ENCODE results near the gene CHCHD3.
"Not testable (repeated sequence)": the region's sequence is repeated elsewhere in the genome, so short reads cannot be mapped to it uniquely, and the experiment has no call there.

CHCHD3 gene

GRCh38 chr7:132943645-132944044 lies 138.2 kb downstream of the CHCHD3 start:
- no peak for DNase-seq

DNA sequence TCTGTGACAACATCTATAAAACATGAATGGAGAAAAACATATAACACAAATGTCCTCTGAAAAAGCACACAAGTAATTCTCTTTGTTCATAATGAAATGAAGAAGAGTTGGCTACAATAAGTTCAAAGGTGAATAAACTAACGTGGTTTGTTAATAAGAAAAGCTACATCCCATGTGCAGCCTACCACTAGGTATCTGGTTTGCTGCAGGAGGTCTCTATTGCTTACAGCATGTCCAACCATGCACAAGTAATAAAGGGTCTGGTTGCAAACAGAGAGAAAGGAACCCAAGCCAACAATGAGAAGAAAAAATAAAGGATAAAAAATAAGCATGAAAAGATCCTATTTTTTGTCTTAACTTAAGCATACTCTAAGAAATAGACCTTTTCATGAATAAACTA lies 139.2 kb downstream of the CHCHD3 start:
- DNase-seq: no peak

DNA sequence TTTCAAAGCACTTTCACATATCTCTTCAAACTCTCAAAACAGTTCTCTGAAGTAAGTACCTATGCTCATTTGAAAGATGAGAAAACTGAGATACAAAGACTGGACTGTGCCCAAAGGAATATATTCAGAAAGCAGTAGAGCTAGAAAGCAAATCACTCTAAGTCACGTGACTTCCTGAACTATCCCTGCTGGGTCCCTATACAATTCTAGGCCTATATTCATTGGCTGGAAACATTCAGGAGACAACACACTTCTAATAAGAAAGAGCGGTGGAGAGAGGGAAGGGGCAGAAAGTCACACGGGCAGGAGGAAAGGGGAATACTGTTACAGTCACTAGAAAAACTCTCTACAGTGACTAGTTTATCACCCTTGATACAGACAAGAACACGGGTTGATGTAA lies 140.0 kb downstream of the CHCHD3 start:
- no peak for DNase-seq

DNA sequence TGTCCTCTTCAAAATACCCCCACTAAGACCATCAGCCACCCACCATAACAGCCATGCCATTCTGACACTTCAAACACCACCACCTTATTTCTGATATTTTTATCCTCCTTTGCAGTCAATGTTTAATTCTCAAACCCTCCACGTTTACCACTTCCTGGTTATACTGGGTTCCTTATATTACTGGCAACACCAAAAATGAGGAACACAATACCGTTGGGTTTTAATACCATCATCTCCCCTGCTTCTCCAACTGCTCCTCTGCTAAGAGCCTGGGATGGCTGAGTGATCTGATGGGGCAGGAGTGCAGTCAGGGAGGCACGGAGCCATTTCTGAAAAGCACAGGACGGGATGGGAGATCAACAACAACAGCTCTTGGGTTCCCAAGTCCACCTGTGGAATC lies 140.5 kb downstream of the CHCHD3 start:
- no peak for DNase-seq

DNA sequence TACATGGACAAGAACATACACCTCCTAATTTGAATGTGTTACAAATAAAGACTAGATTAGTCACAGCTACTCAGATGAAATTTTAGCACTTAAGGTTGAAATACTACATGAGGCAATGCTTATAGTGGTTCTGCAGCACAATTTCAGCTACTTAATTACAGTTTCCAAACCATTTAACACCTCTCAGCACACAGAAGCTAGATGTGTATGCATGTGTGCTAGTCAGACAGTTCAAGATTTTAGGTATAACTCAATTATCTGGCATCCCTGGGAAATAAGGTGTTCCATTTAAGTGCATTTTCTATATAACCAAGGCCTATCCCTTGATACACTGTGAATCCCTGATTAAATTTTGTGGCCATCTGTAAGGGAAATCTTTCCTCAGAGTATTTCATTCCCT lies 141.8 kb downstream of the CHCHD3 start:
- DNase-seq: no peak

GRCh38 chr7:132939495-132939894 lies 142.4 kb downstream of the CHCHD3 start:
- DNase-seq: no peak

GRCh38 chr7:132937286-132937685 lies 144.6 kb downstream of the CHCHD3 start:
- no peak for DNase-seq

- DNase-seq: no peak
Observed at GRCh38 chr7:132935608-132936007, 146.3 kb downstream of the CHCHD3 start.

- DNase-seq: no peak
Observed at GRCh38 chr7:132934017-132934416, 147.9 kb downstream of the CHCHD3 start.

DNA sequence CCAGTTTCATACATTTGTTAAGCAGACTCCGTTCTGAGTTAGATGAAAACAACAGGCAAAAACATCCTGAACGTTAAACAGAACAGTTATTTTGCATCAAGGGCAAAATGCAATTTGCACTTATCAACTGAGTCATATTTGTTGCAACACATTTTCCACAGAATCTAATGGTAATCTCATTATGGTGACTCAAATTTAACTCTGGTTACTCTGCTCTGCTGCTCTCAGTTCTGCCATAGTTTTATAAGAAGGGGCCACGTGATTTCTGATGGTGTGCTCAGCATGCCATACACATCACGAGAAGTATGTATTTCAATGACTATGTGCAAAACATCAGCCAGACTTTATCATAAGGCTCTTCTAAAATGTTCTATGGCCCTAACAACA lies 148.8 kb downstream of the CHCHD3 start:
- DNase-seq: no peak

- DNase-seq: no peak
Observed at GRCh38 chr7:132932296-132933071, 149.4 kb downstream of the CHCHD3 start.

DNA sequence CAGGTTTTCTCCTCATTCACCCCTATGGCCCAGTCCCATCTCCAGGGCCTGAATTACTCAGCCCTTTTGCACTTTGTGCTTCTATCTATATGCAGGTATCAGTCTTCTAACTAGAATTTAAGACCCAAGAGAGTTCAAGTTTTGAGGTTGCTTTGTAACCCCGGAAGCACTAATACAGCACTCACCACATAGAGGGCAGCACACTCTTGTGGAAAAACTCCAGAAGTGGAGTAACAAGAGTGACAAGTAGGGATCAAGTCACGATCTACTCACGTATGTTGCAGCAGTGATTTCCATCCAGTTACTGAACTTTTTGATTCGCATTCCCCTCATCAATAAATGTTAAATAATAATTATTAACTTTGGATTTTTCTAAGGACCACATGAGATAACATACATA lies 151.0 kb downstream of the CHCHD3 start:
- no peak for DNase-seq

DNA sequence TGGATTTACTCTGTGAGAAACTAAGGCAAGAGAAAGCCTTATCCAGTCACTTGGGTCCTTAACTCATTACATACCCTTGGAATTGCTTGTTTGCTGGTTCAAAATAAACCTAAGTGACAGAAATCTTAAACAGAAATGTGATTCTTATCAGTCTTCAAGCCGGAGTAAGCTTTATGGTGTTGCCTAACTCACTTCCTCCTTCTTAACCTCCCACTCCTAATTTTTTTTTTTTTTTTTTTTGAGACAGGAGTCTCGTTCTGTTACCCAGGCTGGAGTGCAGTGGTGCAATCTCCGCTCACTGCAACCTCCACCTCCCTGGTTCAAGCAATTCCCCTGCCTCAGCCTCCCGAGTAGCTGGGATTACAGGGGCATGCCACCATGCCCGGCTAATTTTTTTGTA lies 151.9 kb downstream of the CHCHD3 start:
- not testable (repeated sequence) for DNase-seq

GRCh38 chr7:132919771-132920170 lies 162.1 kb downstream of the CHCHD3 start:
- DNase-seq: no peak

DNA sequence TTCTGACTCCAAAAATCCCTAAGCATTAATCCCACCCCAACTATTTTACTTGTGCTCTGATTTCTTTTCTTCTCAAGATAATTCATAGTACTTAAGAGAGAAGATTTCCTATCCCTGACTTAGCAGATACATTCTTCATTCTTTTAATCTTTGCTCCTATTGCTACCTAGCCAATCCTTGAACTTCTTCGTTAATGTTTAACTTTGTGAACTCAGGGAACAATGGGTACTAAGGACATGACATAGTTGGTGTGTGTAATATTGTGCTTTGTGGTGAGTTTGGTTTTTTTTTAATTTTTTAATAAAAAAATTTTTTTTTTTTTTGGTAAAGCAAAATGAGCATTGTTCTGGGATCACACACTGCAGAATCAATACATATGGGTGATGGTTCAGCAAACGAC lies 166.2 kb downstream of the CHCHD3 start:
- DNase-seq: no peak

- DNase-seq: no peak
Observed at GRCh38 chr7:132910657-132911056, 171.2 kb downstream of the CHCHD3 start.

GRCh38 chr7:132907380-132907940 lies 174.4 kb downstream of the CHCHD3 start:
- DNase-seq: no peak

DNA sequence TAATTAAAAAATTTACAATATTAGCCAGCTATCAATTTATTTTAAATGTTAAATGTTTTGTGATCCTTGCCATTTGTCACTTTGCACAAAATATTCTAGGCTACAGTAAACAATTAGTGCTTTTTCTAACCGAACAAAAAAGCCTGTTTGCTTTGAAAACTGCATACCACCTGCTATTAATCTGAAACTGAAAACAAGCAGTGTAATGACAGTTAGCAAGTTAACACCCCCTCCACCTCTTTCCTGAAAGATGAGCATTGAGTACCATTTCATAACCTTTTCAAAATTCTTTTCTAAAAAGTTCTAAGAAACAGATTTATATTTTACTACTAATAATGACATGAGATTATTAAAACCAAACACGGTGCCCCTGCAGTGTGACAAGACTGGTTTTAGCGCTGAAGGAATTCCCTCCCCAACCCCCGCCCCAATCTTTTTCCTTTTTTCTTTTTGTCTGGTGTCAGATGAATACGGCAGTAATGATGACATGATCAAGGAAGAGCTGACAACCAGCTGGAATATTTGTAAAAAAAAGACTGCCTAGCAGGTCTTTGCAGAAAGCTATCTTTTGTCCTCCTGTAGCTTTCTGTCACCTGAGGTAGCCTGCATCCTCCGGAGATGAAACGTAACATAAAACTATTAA lies 175.6 kb downstream of the CHCHD3 start:
- no peak for DNase-seq

- not testable (repeated sequence) for DNase-seq
Observed at GRCh38 chr7:132905136-132905535, 176.8 kb downstream of the CHCHD3 start.

DNA sequence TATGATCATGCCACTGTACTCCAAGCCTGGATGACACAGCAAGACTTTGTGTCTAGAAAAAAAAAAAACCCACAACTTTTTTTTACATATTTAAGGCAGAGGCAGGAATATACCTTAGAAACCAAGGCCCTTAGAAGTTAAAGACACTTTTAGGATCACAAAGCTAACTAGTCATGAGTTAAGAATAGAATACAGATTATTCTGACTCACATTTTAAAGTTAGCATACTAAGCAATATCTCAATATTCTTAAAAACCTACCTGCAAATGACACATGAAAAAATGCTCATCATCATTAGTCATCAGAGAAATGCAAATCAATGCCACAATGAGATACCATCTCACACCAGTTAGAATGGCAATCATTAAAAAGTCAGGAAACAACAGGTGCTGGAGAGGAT lies 177.7 kb downstream of the CHCHD3 start:
- no peak for DNase-seq

DNA sequence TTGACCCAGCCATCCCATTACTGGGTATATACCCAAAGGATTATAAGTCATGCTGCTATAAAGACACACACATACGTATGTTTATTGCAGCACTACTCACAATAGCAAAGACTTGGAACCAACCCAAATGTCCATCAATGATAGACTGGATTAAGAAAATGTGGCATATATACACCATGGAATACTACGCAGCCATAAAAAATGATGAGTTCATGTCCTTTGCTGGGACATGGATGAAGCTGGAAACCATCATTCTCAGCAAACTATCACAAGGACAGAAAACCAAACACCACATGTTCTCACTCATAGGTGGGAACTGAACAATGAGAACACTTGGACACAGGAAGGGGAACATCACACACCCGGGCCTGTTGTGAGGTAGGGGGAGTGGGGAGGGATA lies 179.6 kb downstream of the CHCHD3 start:
- DNase-seq: not testable (repeated sequence)

DNA sequence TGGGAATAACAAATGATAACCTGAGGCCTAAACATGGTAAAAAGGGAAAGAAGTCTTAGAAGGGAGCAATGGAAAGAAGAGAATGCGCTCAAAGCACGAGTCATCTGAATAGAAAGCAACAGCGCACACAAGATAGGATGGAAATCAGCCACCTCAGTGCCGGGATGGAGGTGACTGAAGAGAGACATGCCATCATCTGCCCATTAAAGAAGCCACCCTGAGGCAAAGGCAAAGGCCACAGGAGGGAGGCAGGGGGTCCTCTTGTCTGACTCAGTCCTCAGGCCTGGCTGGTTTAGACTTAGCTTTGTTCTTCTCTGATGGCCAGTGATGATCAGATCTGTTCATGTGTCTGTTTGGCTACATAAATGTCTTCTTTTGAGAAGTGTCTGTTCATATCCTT lies 180.6 kb downstream of the CHCHD3 start:
- no peak for DNase-seq

DNA sequence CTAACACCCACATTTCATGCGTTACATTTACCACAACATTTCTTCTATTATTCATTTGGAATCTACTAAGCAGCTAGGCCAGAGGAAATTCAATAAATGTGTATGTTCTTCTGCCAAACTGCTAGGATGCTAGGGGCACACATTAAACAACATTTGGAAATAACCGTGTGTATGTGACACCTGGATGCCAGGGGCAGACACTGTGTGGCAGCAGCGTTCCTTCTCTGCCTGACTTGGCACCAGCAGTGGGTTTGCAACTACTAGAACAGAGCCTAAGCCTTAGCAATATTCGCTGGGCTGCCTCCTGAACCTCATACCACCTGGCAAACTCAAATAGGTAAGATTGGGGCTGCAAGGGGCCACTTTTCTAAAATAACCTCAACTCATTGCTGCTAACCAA lies 182.1 kb downstream of the CHCHD3 start:
- no peak for DNase-seq

GRCh38 chr7:132898641-132899175 lies 183.2 kb downstream of the CHCHD3 start:
- DNase-seq: not testable (repeated sequence)
